Activated T-cell treated with anti-CD3 and anti-CD28 coated beads, Interleukin-2, amount 50 U/mL, for 4 hours (primary cell): ENCODE measurements around the gene NDEL1. TPM values are rescaled to one million over a fixed set of nuclear protein-coding genes. Genes with fewer than 3 reads are reported as not detected.

Experiments used
- ATAC-seq, 2 donors: fragments of 200-7000 bp; cut with Tn5 transposase; one replicate each; pipeline ENCODE4 v1.10.0; 2021
- DNase-seq: peaks from one replicate; pipeline ENCODE4 v3.0.0-alpha.2; 2020
- H3K27me3 Mint-ChIP-seq: one replicate; pipeline ENCODE4 v1.8.0; 2021; ENCODE audit warnings: low read depth, mixed read lengths
- H3K36me3 Mint-ChIP-seq: one replicate; pipeline ENCODE4 v1.8.0; 2022; ENCODE audit warnings: mixed read lengths; ENCODE audit not compliant: insufficient read depth
- H3K4me1 Mint-ChIP-seq: one replicate; pipeline ENCODE4 v1.8.0; 2021; ENCODE audit warnings: low read depth, mixed read lengths
- H3K4me3 Mint-ChIP-seq: one replicate; pipeline ENCODE4 v1.8.0; 2021; ENCODE audit warnings: mild to moderate bottlenecking, moderate library complexity, mixed read lengths
- H3K9me3 Mint-ChIP-seq: one replicate; pipeline ENCODE4 v1.8.0; 2021; ENCODE audit warnings: mixed read lengths
- total RNA-seq, 3 donors: library from RNA; stranded (reverse); gene quantifications; one replicate each; pipeline ENCODE4 v1.2.1, GENCODE V29; 2021

NDEL1 gene
- total RNA-seq, 3 donors from 2014 or later = 49.0 to 51.7 (median 51.4) TPM

GRCh38 chr17:8470447-8471047, 34.9 kb downstream of the NDEL1 start:
- Mint-ChIP-seq H3K36me3 (peaks cover 35% of the 10 kb centered on the region), H3K4me3 (no peak overlapping the region), H3K9me3 (no peaks in the 10 kb centered on the region), H3K4me1 (peaks cover under 1% of the 10 kb centered on the region), H3K27me3 (no peaks in the 10 kb centered on the region)
- DNase-seq (no peak), ATAC-seq (no peak)

- ATAC-seq = no peak
- Mint-ChIP-seq H3K4me1 (no peaks in the 10 kb centered on the region), H3K4me3 (no peak overlapping the region), H3K27me3 (no peaks in the 10 kb centered on the region), H3K36me3 (peaks cover 37% of the 10 kb centered on the region), H3K9me3 (no peaks in the 10 kb centered on the region)
- DNase-seq = no peak
Observed at GRCh38 chr17:8472663-8473062, 37.0 kb downstream of the NDEL1 start.

GRCh38 chr17:8473451-8474192, 37.9 kb downstream of the NDEL1 start:
- H3K4me1 Mint-ChIP-seq = no peaks in the 10 kb centered on the region
- peaks cover 31% of the 10 kb centered on the region for H3K36me3 Mint-ChIP-seq
- no peaks in the 10 kb centered on the region for H3K27me3 Mint-ChIP-seq
- DNase-seq (no peak), ATAC-seq (no peak)
- H3K4me3 Mint-ChIP-seq = no peak overlapping the region
- no peaks in the 10 kb centered on the region for H3K9me3 Mint-ChIP-seq

- Mint-ChIP-seq H3K27me3 (no peaks in the 10 kb centered on the region), H3K9me3 (no peaks in the 10 kb centered on the region), H3K4me1 (no peaks in the 10 kb centered on the region), H3K4me3 (no peak overlapping the region), H3K36me3 (peaks cover 31% of the 10 kb centered on the region)
- ATAC-seq (no peak), DNase-seq (no peak)
Observed at GRCh38 chr17:8474826-8475225, 39.1 kb downstream of the NDEL1 start.

- no peaks in the 10 kb centered on the region for H3K27me3 Mint-ChIP-seq
- H3K36me3 Mint-ChIP-seq = peaks cover 28% of the 10 kb centered on the region
- no peak for DNase-seq
- H3K4me1 Mint-ChIP-seq = no peaks in the 10 kb centered on the region
- H3K9me3 Mint-ChIP-seq = no peaks in the 10 kb centered on the region
- H3K4me3 Mint-ChIP-seq = no peak overlapping the region
- no peak for ATAC-seq
Observed at GRCh38 chr17:8475227-8475626, 39.5 kb downstream of the NDEL1 start.

- Mint-ChIP-seq H3K4me1 (no peaks in the 10 kb centered on the region), H3K27me3 (no peaks in the 10 kb centered on the region), H3K36me3 (peaks cover 32% of the 10 kb centered on the region), H3K4me3 (no peak overlapping the region), H3K9me3 (no peaks in the 10 kb centered on the region)
- DNase-seq (no peak), ATAC-seq (no peak)
Observed at GRCh38 chr17:8475781-8476180, 40.1 kb downstream of the NDEL1 start.

GRCh38 chr17:8476741-8477140, 41.1 kb downstream of the NDEL1 start:
- no peak overlapping the region for H3K4me3 Mint-ChIP-seq
- peaks cover 32% of the 10 kb centered on the region for H3K36me3 Mint-ChIP-seq
- no peak for ATAC-seq

GRCh38 chr17:8477171-8477570, 41.5 kb downstream of the NDEL1 start:
- no peaks in the 10 kb centered on the region for H3K9me3 Mint-ChIP-seq
- H3K27me3 Mint-ChIP-seq = no peaks in the 10 kb centered on the region
- H3K36me3 Mint-ChIP-seq = peaks cover 33% of the 10 kb centered on the region
- no peaks in the 10 kb centered on the region for H3K4me1 Mint-ChIP-seq
- DNase-seq = no peak
- no peak overlapping the region for H3K4me3 Mint-ChIP-seq
- no peak for ATAC-seq

More at GRCh38 chr17:8476741-8477140, 41.1 kb downstream of the NDEL1 start:
- Mint-ChIP-seq H3K4me1 (no peaks in the 10 kb centered on the region), H3K27me3 (no peaks in the 10 kb centered on the region), H3K9me3 (no peaks in the 10 kb centered on the region)
- DNase-seq = no peak

GRCh38 chr17:8477715-8478441, 42.2 kb downstream of the NDEL1 start:
- Mint-ChIP-seq H3K4me3 (no peak overlapping the region), H3K36me3 (peaks cover 40% of the 10 kb centered on the region), H3K9me3 (peaks cover under 1% of the 10 kb centered on the region), H3K4me1 (no peaks in the 10 kb centered on the region), H3K27me3 (no peaks in the 10 kb centered on the region)
- no peak for ATAC-seq
- no peak for DNase-seq

GRCh38 chr17:8479431-8479947, 43.8 kb downstream of the NDEL1 start:
- no peak for ATAC-seq
- H3K4me3 Mint-ChIP-seq = no peak overlapping the region
- no peak for DNase-seq

GRCh38 chr17:8480011-8480976, 44.6 kb downstream of the NDEL1 start:
- Mint-ChIP-seq H3K9me3 (peaks cover 13% of the 10 kb centered on the region), H3K36me3 (peaks cover 42% of the 10 kb centered on the region), H3K4me3 (no peak overlapping the region), H3K27me3 (no peaks in the 10 kb centered on the region), H3K4me1 (no peaks in the 10 kb centered on the region)
- ATAC-seq (no peak), DNase-seq (no peak)

More at GRCh38 chr17:8479431-8479947, 43.8 kb downstream of the NDEL1 start:
- Mint-ChIP-seq H3K27me3 (no peaks in the 10 kb centered on the region), H3K9me3 (peaks cover 10% of the 10 kb centered on the region), H3K36me3 (peaks cover 41% of the 10 kb centered on the region), H3K4me1 (no peaks in the 10 kb centered on the region)

- ATAC-seq (no peak), DNase-seq (no peak)
- Mint-ChIP-seq H3K9me3 (peaks cover 18% of the 10 kb centered on the region), H3K4me1 (no peaks in the 10 kb centered on the region), H3K27me3 (no peaks in the 10 kb centered on the region), H3K4me3 (no peak overlapping the region), H3K36me3 (peaks cover 38% of the 10 kb centered on the region)
Observed at GRCh38 chr17:8481089-8481488, 45.4 kb downstream of the NDEL1 start.

- ATAC-seq (no peak), DNase-seq (no peak)
- Mint-ChIP-seq H3K36me3 (peaks cover 35% of the 10 kb centered on the region), H3K4me3 (no peak overlapping the region), H3K9me3 (peaks cover 18% of the 10 kb centered on the region), H3K27me3 (no peaks in the 10 kb centered on the region), H3K4me1 (no peaks in the 10 kb centered on the region)
Observed at GRCh38 chr17:8481703-8482102, 46.0 kb downstream of the NDEL1 start.

- Mint-ChIP-seq H3K9me3 (peaks cover 18% of the 10 kb centered on the region), H3K36me3 (peaks cover 35% of the 10 kb centered on the region), H3K4me3 (no peak overlapping the region), H3K4me1 (no peaks in the 10 kb centered on the region), H3K27me3 (no peaks in the 10 kb centered on the region)
- DNase-seq (no peak), ATAC-seq (no peak)
Observed at GRCh38 chr17:8482546-8482945, 46.9 kb downstream of the NDEL1 start.
